ENCODE data around the gene GTF2A2.
"Not testable (repeated sequence)": the region's sequence is repeated elsewhere in the genome, so short reads cannot be mapped to it uniquely, and the experiment has no call there.

Gene GTF2A2

DNA sequence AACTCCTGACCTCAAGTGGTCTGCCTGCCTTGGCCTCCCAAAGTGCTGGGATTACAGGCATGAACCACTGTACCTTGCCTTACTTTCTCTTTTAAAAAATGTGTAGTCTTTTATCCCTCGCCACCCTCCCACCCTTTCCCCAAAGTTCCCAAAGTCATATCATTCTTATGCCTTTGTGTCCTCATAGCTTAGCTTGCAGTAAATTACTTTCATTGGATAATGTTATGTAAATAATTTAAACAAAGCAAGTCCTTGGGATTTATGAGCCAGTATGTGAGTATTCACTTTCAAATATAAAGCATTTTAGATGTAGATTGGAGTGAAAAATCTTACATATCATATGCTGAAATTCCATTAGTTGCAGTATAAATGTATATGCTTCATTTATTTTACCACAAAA is 11.0 kb downstream of the GTF2A2 start:
- Histone ChIP-seq H3K9me2 (replicated peaks; ENCODE audit: control insufficient read depth, low read length) (no peaks in the 10 kb centered on the region), H3K79me2 (ENCODE audit: control insufficient read depth, low read length) (0 out of 2 replicates have a peak, but pooled peaks cover 3% of the 10 kb centered on the region), H3K27me3 (ENCODE audit: control insufficient read depth, low read length) (no peaks in the 10 kb centered on the region), H3K27ac (ENCODE audit: low read depth, low read length) (no peak overlapping the region), H4K20me1 (ENCODE audit: control insufficient read depth, insufficient read depth, low read depth, low read length) (no peaks in the 10 kb centered on the region; the same call in 1 of the 2 replicates), H3F3A (ENCODE audit: control insufficient read depth, insufficient read depth) (peaks cover 15% of the 10 kb centered on the region), H3K36me3 (ENCODE audit: control insufficient read depth, low read length) (peaks cover 65% of the 10 kb centered on the region), H3K9me3 (ENCODE audit: control insufficient read depth, insufficient read depth, low read length) (no peaks in the 10 kb centered on the region), H3K4me1 (ENCODE audit: control insufficient read depth, low read length) (no peaks in the 10 kb centered on the region), H3K4me2 (ENCODE audit: low read length) (no peak overlapping the region), H3K4me3 (ENCODE audit: low read length) (no peak overlapping the region)
- TF ChIP-seq EZH2phosphoT487 (IDR thresholded peaks at IDR 0.05; ENCODE audit: borderline replicate concordance, low read length), result no peak
- TF ChIP-seq, protein P1, sequence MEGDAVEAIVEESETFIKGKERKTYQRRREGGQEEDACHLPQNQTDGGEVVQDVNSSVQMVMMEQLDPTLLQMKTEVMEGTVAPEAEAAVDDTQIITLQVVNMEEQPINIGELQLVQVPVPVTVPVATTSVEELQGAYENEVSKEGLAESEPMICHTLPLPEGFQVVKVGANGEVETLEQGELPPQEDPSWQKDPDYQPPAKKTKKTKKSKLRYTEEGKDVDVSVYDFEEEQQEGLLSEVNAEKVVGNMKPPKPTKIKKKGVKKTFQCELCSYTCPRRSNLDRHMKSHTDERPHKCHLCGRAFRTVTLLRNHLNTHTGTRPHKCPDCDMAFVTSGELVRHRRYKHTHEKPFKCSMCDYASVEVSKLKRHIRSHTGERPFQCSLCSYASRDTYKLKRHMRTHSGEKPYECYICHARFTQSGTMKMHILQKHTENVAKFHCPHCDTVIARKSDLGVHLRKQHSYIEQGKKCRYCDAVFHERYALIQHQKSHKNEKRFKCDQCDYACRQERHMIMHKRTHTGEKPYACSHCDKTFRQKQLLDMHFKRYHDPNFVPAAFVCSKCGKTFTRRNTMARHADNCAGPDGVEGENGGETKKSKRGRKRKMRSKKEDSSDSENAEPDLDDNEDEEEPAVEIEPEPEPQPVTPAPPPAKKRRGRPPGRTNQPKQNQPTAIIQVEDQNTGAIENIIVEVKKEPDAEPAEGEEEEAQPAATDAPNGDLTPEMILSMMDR (IDR thresholded peaks at IDR 0.05; ENCODE audit: low read depth, low read length, poor library complexity, severe bottlenecking), result no peak

DNA sequence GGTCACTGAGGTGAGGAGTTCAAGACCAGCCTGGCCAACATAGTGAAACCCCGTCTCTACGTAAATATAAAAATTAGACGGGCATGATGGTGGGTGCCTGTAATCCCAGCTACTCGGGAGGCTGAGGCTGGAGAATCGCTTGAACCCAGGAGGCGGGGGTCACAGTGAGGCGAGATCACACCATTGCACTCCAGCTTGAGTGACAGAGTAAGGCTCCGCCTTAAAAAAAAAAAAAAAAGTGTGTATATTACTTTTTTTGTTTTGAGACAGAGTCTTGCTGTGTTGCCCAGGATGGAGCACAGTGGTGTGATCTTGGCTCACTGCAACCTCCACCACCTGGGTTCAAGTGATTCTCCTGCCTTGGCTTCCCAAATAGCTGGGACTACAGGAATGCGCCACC is 11.5 kb downstream of the GTF2A2 start:
- H3K4me3 ChIP-seq (ENCODE audit: low read length); H3K27me3 ChIP-seq (ENCODE audit: control insufficient read depth, low read length); H3K4me2 ChIP-seq (ENCODE audit: low read length); H4K20me1 ChIP-seq (ENCODE audit: control insufficient read depth, insufficient read depth, low read depth, low read length); H3K27ac ChIP-seq (ENCODE audit: low read depth, low read length); H3K4me1 ChIP-seq (ENCODE audit: control insufficient read depth, low read length); H3K9me2 ChIP-seq (replicated peaks; ENCODE audit: control insufficient read depth, low read length); H3K79me2 ChIP-seq (ENCODE audit: control insufficient read depth, low read length); H3K9me3 ChIP-seq (ENCODE audit: control insufficient read depth, insufficient read depth, low read length): not testable (repeated sequence)
- Histone ChIP-seq H3K36me3 (ENCODE audit: control insufficient read depth, low read length) (peaks cover 66% of the 10 kb centered on the region), H3F3A (ENCODE audit: control insufficient read depth, insufficient read depth) (peaks cover 15% of the 10 kb centered on the region)

DNA sequence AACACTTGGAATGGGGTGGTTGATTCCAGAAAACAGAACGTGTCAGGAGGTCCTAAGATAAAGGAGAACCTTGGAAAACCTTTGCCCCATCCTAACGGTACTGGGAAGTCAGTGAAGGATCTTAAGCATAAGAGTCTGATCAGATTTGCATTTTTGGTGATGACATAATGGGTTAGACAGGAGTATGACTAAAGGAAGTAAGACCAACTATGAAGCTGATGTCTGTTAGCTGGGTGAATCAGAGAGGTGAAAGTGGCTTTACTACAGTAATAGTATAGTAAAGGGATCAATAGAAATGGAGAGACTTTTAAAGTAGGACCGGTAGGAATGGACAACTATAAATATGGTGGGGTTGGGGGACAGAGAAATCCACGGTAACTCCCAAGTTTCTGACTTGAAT is 12.6 kb downstream of the GTF2A2 start:
- Histone ChIP-seq H3K27ac (ENCODE audit: low read depth, low read length) (no peak overlapping the region), H3F3A (ENCODE audit: control insufficient read depth, insufficient read depth) (peaks cover 10% of the 10 kb centered on the region), H4K20me1 (ENCODE audit: control insufficient read depth, insufficient read depth, low read depth, low read length) (no peaks in the 10 kb centered on the region; the same call in 1 of the 2 replicates), H3K4me3 (ENCODE audit: low read length) (no peak overlapping the region), H3K9me2 (replicated peaks; ENCODE audit: control insufficient read depth, low read length) (no peaks in the 10 kb centered on the region), H3K9me3 (ENCODE audit: control insufficient read depth, insufficient read depth, low read length) (no peaks in the 10 kb centered on the region), H3K4me2 (ENCODE audit: low read length) (no peak overlapping the region), H3K27me3 (ENCODE audit: control insufficient read depth, low read length) (no peaks in the 10 kb centered on the region), H3K4me1 (ENCODE audit: control insufficient read depth, low read length) (no peaks in the 10 kb centered on the region), H3K79me2 (ENCODE audit: control insufficient read depth, low read length) (0 out of 2 replicates have a peak, but pooled peaks cover 3% of the 10 kb centered on the region), H3K36me3 (ENCODE audit: control insufficient read depth, low read length) (peaks cover 66% of the 10 kb centered on the region)
- no peak for TF ChIP-seq EZH2phosphoT487 (IDR thresholded peaks at IDR 0.05; ENCODE audit: borderline replicate concordance, low read length)
- TF ChIP-seq, protein P1 (IDR thresholded peaks at IDR 0.05; ENCODE audit: low read depth, low read length, poor library complexity, severe bottlenecking), result no peak

DNA sequence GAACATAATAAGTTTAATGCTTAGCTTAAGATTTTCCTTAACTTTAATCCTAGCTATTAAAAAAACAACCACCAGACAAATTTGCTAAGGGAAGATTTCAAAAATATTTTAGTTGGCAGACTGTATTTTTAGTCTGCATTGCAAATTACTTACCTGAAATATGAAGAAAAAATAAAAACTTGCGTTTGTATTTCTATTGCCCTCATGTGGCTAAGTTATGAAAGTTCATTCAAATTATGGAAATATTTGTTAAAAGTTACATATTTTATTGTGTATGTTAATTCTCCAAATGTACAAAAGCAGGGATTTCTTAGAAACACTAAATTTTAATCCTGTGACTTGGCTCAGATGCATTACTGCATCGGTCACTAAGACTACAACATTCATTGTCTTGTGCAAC is 15.0 kb downstream of the GTF2A2 start:
- no peak overlapping the region for H3K4me2 ChIP-seq (ENCODE audit: low read length)
- H3K36me3 ChIP-seq (ENCODE audit: control insufficient read depth, low read length), result peaks cover 67% of the 10 kb centered on the region
- TF ChIP-seq, protein P1 (IDR thresholded peaks at IDR 0.05; ENCODE audit: low read depth, low read length, poor library complexity, severe bottlenecking), result peak; percentile 31
- no peak for TF ChIP-seq EZH2phosphoT487 (IDR thresholded peaks at IDR 0.05; ENCODE audit: borderline replicate concordance, low read length)

DNA sequence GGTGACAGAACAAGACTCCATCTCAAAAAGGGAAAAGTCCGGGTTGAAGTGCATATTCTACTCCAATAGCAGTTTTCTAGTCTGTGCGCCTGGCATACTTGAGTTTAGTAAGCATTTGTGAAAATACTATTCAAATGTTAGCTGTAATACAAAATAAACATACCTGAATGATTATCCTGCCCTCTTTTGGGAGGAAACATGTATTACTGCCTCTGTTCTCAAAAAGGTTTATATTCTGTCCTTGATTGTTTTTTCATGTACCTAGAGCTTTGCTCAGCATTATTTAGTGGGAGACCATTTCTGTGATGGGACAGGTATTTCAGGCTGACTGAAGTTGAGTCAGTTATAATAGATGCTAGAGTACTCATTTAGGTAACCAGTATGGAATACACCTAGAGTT is 19.8 kb downstream of the GTF2A2 start:
- H3K9me3 ChIP-seq (ENCODE audit: control insufficient read depth, insufficient read depth, low read length); H3K9me2 ChIP-seq (replicated peaks; ENCODE audit: control insufficient read depth, low read length); H3K27me3 ChIP-seq (ENCODE audit: control insufficient read depth, low read length); H3K4me1 ChIP-seq (ENCODE audit: control insufficient read depth, low read length); H3K4me3 ChIP-seq (ENCODE audit: low read length); H4K20me1 ChIP-seq (ENCODE audit: control insufficient read depth, insufficient read depth, low read depth, low read length); H3K79me2 ChIP-seq (ENCODE audit: control insufficient read depth, low read length); H3K27ac ChIP-seq (ENCODE audit: low read depth, low read length); H3K4me2 ChIP-seq (ENCODE audit: low read length): not testable (repeated sequence)
- H3K36me3 ChIP-seq (ENCODE audit: control insufficient read depth, low read length), result peaks cover 43% of the 10 kb centered on the region
- peaks cover 12% of the 10 kb centered on the region for H3F3A ChIP-seq (ENCODE audit: control insufficient read depth, insufficient read depth)

More for the DNA sequence above, 15.0 kb downstream of the GTF2A2 start:
- no peak overlapping the region for H3K27ac ChIP-seq (ENCODE audit: low read depth, low read length)
- no peaks in the 10 kb centered on the region for H3K9me3 ChIP-seq (ENCODE audit: control insufficient read depth, insufficient read depth, low read length)
- no peak overlapping the region for H3K4me3 ChIP-seq (ENCODE audit: low read length)
- H3K79me2 ChIP-seq (ENCODE audit: control insufficient read depth, low read length), result 0 out of 2 replicates have a peak, but pooled peaks cover 3% of the 10 kb centered on the region
- no peaks in the 10 kb centered on the region for H3K9me2 ChIP-seq (replicated peaks; ENCODE audit: control insufficient read depth, low read length)
- peaks cover 12% of the 10 kb centered on the region for H3F3A ChIP-seq (ENCODE audit: control insufficient read depth, insufficient read depth)
- H3K27me3 ChIP-seq (ENCODE audit: control insufficient read depth, low read length), result no peaks in the 10 kb centered on the region
- H4K20me1 ChIP-seq (ENCODE audit: control insufficient read depth, insufficient read depth, low read depth, low read length), result no peaks in the 10 kb centered on the region; the same call in 1 of the 2 replicates
- no peaks in the 10 kb centered on the region for H3K4me1 ChIP-seq (ENCODE audit: control insufficient read depth, low read length)
